HG02571 (cell line): ENCODE results near the gene SLCO2B1.

Source experiments
- ATAC-seq: cut with Tn5 transposase; IDR thresholded peaks from one replicate; pipeline ENCODE4 v1.9.1; 2021; ENCODE audit warnings: mild to moderate bottlenecking, moderate library complexity; ENCODE audit not compliant: unreplicated experiment

SLCO2B1 gene

GRCh38 chr11:75160880-75161279 lies 10.0 kb downstream of the SLCO2B1 start:
- no peak for ATAC-seq

GRCh38 chr11:75161506-75162095 lies 10.7 kb downstream of the SLCO2B1 start:
- no peak for ATAC-seq

- no peak for ATAC-seq
These were observed 12.0 kb downstream of the SLCO2B1 start for GRCh38 chr11:75162954-75163353.

- no peak for ATAC-seq
These were observed 13.3 kb downstream of the SLCO2B1 start for GRCh38 chr11:75163921-75164849.

- ATAC-seq = no peak
These were observed 14.8 kb downstream of the SLCO2B1 start for GRCh38 chr11:75165721-75166120.

GRCh38 chr11:75166791-75167190 lies 15.9 kb downstream of the SLCO2B1 start:
- no peak for ATAC-seq

- ATAC-seq = no peak
These were observed 16.7 kb downstream of the SLCO2B1 start for GRCh38 chr11:75167617-75168016.

GRCh38 chr11:75169101-75169885 lies 18.4 kb downstream of the SLCO2B1 start:
- ATAC-seq = no peak

GRCh38 chr11:75170516-75171201 lies 19.8 kb downstream of the SLCO2B1 start:
- ATAC-seq = no peak

GRCh38 chr11:75173336-75173735 lies 22.4 kb downstream of the SLCO2B1 start:
- ATAC-seq = no peak

GRCh38 chr11:75174781-75175370 lies 24.0 kb downstream of the SLCO2B1 start:
- ATAC-seq = no peak

GRCh38 chr11:75182664-75183063 lies 31.8 kb downstream of the SLCO2B1 start:
- ATAC-seq = no peak

- no peak for ATAC-seq
These were observed 33.1 kb downstream of the SLCO2B1 start for GRCh38 chr11:75184051-75184450.

GRCh38 chr11:75184757-75185425 lies 34.0 kb downstream of the SLCO2B1 start:
- ATAC-seq = no peak

- ATAC-seq = no peak
These were observed 35.0 kb downstream of the SLCO2B1 start for GRCh38 chr11:75185866-75186265.

- ATAC-seq = no peak
These were observed 36.1 kb downstream of the SLCO2B1 start for GRCh38 chr11:75186999-75187398.

- ATAC-seq = no peak
These were observed 37.8 kb downstream of the SLCO2B1 start for GRCh38 chr11:75188671-75189070.

- no peak for ATAC-seq
These were observed 38.2 kb downstream of the SLCO2B1 start for GRCh38 chr11:75189108-75189507.

GRCh38 chr11:75189911-75190310 lies 39.0 kb downstream of the SLCO2B1 start:
- ATAC-seq = no peak
